ENCODE results near the gene AARS2.

- TF ChIP-seq ZNF263 (CRISPR knock-in tag; IDR thresholded peaks at IDR 0.05; ENCODE audit: low read depth): no peak
- TF ChIP-seq NR2C2 (CRISPR knock-in tag; IDR thresholded peaks at IDR 0.05): no peak
- peak; percentile 6; the same call in 1 of the 2 replicates for TF ChIP-seq CREB1 (CRISPR knock-in tag; IDR thresholded peaks at IDR 0.05)
Observed at GRCh38 chr6:44298055-44298803, 14.9 kb downstream of the AARS2 start.
